ENCODE results near the gene ATAD5. TPM values are rescaled to one million over a fixed set of nuclear protein-coding genes. Genes with fewer than 3 reads are reported as not detected.
A peak's percentile ranks its signal among the peaks of the same experiment; 100 is the strongest.

ATAD5 gene
- total and polyA plus RNA-seq, 2 of the 13 experiments (the other 11 are each of a cell fraction or from before 2014, with no cell fraction given): 1.8 to 10.7 TPM

- no peaks in the 10 kb centered on the region; a peak in 1 of 5 replicates for H3K27me3 ChIP-seq (ENCODE audit: control insufficient read depth in 1 of 2, insufficient read depth in 2 of 2, low read length in 2 of 2)
- ATAC-seq (peak; percentile 98), FAIRE-seq (peak; percentile 58), DNase-seq (ENCODE audit: low spot score) (peak; percentile 86)
- POLR2A ChIA-PET: interaction anchor here (0.7 to 1.4 kb wide), 3 partner anchors 9 to 189 kb away, joined by 3 to 4 read pairs (median 3); partner anchors contain the start of gene NF1
- H3K9me3 ChIP-seq (ENCODE audit: low read length): no peaks in the 10 kb centered on the region
- H4K20me1 ChIP-seq (ENCODE audit: insufficient read depth, low read length): no peaks in the 10 kb centered on the region; the same call in 1 of the 2 replicates
- TSS peak; percentile 83 for BruUV-seq (replicated peaks)
- in situ Hi-C loops (cut with HindIII; ENCODE audit: extremely low pct_ligation_motif_present, low pct_unique_long_range_greater_than_20kb) (no loop called here), intact Hi-C loops (cut with micrococcal nuclease; ENCODE audit: unreplicated experiment) (no loop called here)
- peak within 1 kb of the TSS; percentile 83 for H3K4me2 ChIP-seq (ENCODE audit: low read depth, low read length)
- CTCF ChIA-PET (ENCODE audit: low intra/inter-chr PET ratio, low total read pairs): no interaction called here
- peak within 1 kb of the TSS; percentile 90 for H3K9ac ChIP-seq (ENCODE audit: insufficient read depth, low read depth, low read length)
- H3K27ac ChIP-seq (ENCODE audit: extremely low read length, insufficient read depth, low read length): peak within 1 kb of the TSS; percentile 84
- H3K4me1 ChIP-seq (ENCODE audit: insufficient read depth, low read length): peaks cover 16% of the 10 kb centered on the region
- H2AFZ ChIP-seq (ENCODE audit: low read length): peak within 1 kb of the TSS; percentile 93
- H3K36me3 ChIP-seq (replicated peaks in 1 of 2; ENCODE audit: control insufficient read depth in 1 of 2, insufficient read depth in 2 of 2, low read length in 2 of 2): peaks cover 1 to 7% of the 10 kb centered on the region in 2 experiments; a peak in 1 of 5 replicates
- WGBS (ENCODE audit: low lambda C conversion rate): under 1% methylated on average over 17 of the region's 47 CpGs
- peak within 1 kb of the TSS; percentile 77 to 95 (median 95) for H3K4me3 ChIP-seq (replicated peaks in 1 of 3; ENCODE audit: insufficient read depth in 1 of 3, low read depth in 2 of 3, low read length in 3 of 3)
- peaks cover 7% of the 10 kb centered on the region for H3K79me2 ChIP-seq (ENCODE audit: insufficient read depth, low read length)
- TF ChIP-seq ZNF687 (CRISPR knock-in tag; IDR thresholded peaks at IDR 0.05): peak; percentile 96
- no peak for TF ChIP-seq ARID2 (CRISPR knock-in tag; IDR thresholded peaks at IDR 0.05; ENCODE audit: borderline replicate concordance)
- TF ChIP-seq AKNA (CRISPR knock-in tag; IDR thresholded peaks at IDR 0.05; ENCODE audit: borderline replicate concordance): no peak; the same call in 1 of the 2 replicates
- TF ChIP-seq HHEX (CRISPR knock-in tag; IDR thresholded peaks at IDR 0.05): peak; percentile 40; the same call in 1 of the 2 replicates
- TF ChIP-seq TCF12 (IDR thresholded peaks at IDR 0.05): no peak
- 0 out of 2 replicates have a peak, but pooled peaks have one; percentile 62 for TF ChIP-seq TCF12 (CRISPR knock-in tag; IDR thresholded peaks at IDR 0.05)
- TF ChIP-seq SOX6 (IDR thresholded peaks at IDR 0.05): no peak
- peak; percentile 75 for TF ChIP-seq SOX6 (CRISPR knock-in tag; IDR thresholded peaks at IDR 0.05)
- TF ChIP-seq ZNF3 (CRISPR knock-in tag; IDR thresholded peaks at IDR 0.05): peak; percentile 60; the same call in 1 of the 2 replicates
- peak; percentile 80; the same call in 1 of the 2 replicates for TF ChIP-seq ZNF576 (CRISPR knock-in tag; IDR thresholded peaks at IDR 0.05)
- peak; percentile 53 for TF ChIP-seq STAG1 (CRISPR knock-in tag; IDR thresholded peaks at IDR 0.05)
- TF ChIP-seq TAF15 (IDR thresholded peaks at IDR 0.05; ENCODE audit: low read depth, low read length, poor library complexity, severe bottlenecking): peak; percentile 93
- no peak for TF ChIP-seq PLRG1 (conservative IDR thresholded peaks at IDR 0.05)
- peak; percentile 50; the same call in 1 of the 2 replicates for TF ChIP-seq CREM (IDR thresholded peaks at IDR 0.05)
- no peak for TF ChIP-seq CREM (CRISPR knock-in tag; IDR thresholded peaks at IDR 0.05)
Measured at GRCh38 chr17:30906101-30906911, 74.5 kb downstream of the ATAD5 start, which contains the start of gene TEFM. Gene TEFM (minus strand): TSS chr17:30906238. CDS start chr17:30906198, 40 bp downstream.

All from HepG2 (cell line).